ENCODE data around the gene KANTR.

DNA sequence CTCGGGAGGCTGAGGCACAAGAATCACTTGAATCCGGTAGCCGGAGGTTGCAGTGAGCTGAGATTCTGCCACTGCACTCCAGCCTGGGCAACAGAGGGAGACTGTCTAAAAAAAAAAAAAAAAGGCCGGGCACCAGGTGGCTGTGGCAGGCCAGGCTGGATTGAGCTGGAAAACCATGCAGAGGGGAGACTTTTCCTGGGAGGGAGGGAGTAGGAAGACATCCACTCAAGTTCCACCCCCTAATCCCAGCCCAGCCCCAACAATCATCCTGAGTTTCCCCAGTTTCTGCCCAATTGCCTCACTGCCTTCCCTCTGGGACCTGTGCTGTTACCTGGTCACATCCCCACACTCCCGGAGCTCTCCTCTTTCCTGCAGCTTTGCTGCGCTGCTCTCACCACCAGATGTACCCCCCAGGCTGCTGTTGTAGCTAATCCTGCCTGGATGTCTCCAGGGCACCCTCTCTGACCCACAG is 20.8 kb upstream of the KANTR start:
- TF ChIP-seq POLR2A (IDR thresholded peaks at IDR 0.05; ENCODE audit: low read depth, low read length) (no peak), POLR2AphosphoS5 (IDR thresholded peaks at IDR 0.05; ENCODE audit: low read depth, low read length) (no peak), SPI1 (IDR thresholded peaks at IDR 0.05; ENCODE audit: low read depth, low read length) (no peak)
